ENCODE results near the gene DLG3.

- TF ChIP-seq POLR2AphosphoS5 (IDR thresholded peaks at IDR 0.05; ENCODE audit: borderline replicate concordance, low read depth, low read length) (no peak), EZH2 (IDR thresholded peaks at IDR 0.05) (no peak), FOXP2 (optimal IDR thresholded peaks at IDR 0.05; ENCODE audit: control extremely low read depth, extremely low read length, insufficient read depth) (no peak)
These were observed 19.8 kb upstream of the DLG3 start for GRCh38 chrX:70424801-70425200.
